ENCODE results near the gene TMA7. TPM values are rescaled to one million over a fixed set of nuclear protein-coding genes. Genes with fewer than 3 reads are reported as not detected.

Gene TMA7
- total and polyA plus RNA-seq, 2 donors (not counting 3 experiments of a cell fraction or from before 2014, with no cell fraction given): 137 to 306 TPM

DNA sequence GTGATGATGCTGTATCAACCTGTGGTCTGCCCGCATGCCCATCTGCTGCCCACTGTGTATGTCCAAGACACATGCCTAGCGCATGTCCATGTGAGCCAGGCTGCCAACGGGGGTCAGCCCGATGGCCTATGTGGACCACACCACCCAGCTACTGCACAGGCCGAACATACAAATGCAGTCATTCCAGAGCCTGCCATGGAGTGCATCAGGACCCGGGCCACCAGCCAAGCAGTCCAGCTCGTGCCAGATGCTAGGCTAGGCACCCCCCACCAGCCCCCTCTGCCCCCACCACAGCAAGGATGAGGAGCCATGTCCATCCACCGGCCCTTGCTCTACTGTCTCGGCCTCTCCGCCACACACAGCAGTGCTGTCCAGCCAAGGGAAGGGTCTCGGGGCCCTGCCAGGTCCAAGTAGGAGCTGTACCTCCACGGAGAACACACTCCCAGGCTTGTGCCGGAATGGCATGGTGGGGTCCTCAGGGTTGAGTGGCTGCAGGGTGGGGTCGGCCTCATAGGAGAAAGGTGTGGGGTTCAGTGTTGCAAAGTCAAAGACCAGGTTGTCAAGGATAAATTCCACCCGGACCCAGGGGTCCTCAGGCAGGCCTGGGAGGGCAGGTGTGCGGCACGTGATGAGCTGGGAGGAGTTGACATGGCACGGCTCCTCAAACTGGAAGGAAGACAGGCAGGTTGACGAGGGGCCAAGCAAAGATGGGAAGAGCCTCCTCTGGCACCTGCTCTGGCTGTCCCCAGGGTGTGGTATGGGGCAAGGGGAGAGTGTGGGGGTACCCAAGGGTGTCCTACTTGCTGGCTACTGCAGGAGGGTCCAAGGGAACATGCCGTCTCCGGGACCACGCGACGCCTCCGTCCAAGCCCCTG lies 25.4 kb upstream of the TMA7 start:
- DNase-seq (ENCODE audit: low read depth, low spot score): no peak
- no peak overlapping the region for H3K27ac ChIP-seq (ENCODE audit: insufficient read depth, low read depth, low read length)
- POLR2A ChIA-PET: no interaction called here
- H3K9me1 ChIP-seq (replicated peaks; ENCODE audit: control insufficient read depth, extremely low read depth, insufficient read depth, low read length): no peaks in the 10 kb centered on the region
- no peak overlapping the region for H3K4me3 ChIP-seq (replicated peaks in 1 of 3; ENCODE audit: insufficient read depth in 1 of 3, low read depth in 1 of 3, low read length in 3 of 3)
- no peak overlapping the region for H3K4me2 ChIP-seq (ENCODE audit: insufficient read depth, low read length)
- no peak for FAIRE-seq
- H4K20me1 ChIP-seq (replicated peaks; ENCODE audit: control insufficient read depth, extremely low read depth, insufficient read depth, low read length): no peaks in the 10 kb centered on the region
- H3K4me1 ChIP-seq (ENCODE audit: control insufficient read depth, extremely low read depth, insufficient read depth, low read length): no peaks in the 10 kb centered on the region
- H3K36me3 ChIP-seq (ENCODE audit: control insufficient read depth in 2 of 2, extremely low read depth in 1 of 2, insufficient read depth in 2 of 2, low read length in 2 of 2): peaks cover 0 to 35% of the 10 kb centered on the region in 2 experiments
- H3K79me2 ChIP-seq (ENCODE audit: control insufficient read depth, insufficient read depth, low read length): no peaks in the 10 kb centered on the region
- CTCF ChIA-PET: interaction anchor here (4.0 to 4.3 kb wide), 2 partner anchors 14 to 21 kb away, joined by 12 to 46 read pairs; no protein-coding TSS in a partner anchor
- H3K9me3 ChIP-seq (replicated peaks; ENCODE audit: control insufficient read depth, insufficient read depth, low read length): no peaks in the 10 kb centered on the region
- BruUV-seq (replicated peaks): no TSS peak
- intact Hi-C loops (cut with micrococcal nuclease) (no loop called here), dilution Hi-C loops (cut with MboI; ENCODE audit: extremely low pct_ligation_motif_present, low sequenced_read_pairs) (no loop called here)
- H2AFZ ChIP-seq (ENCODE audit: low read depth, low read length): no peak overlapping the region
- no peak for TF ChIP-seq EZH2 (IDR thresholded peaks at IDR 0.05; ENCODE audit: borderline replicate concordance, low read depth, low read length, severe bottlenecking)
- no peak for TF ChIP-seq POLR2A (IDR thresholded peaks at IDR 0.05; ENCODE audit: low read depth, low read length)
- no peak for TF ChIP-seq POLR2AphosphoS5 (IDR thresholded peaks at IDR 0.05; ENCODE audit: insufficient read depth, low read depth, low read length)
- TF ChIP-seq JUN (IDR thresholded peaks at IDR 0.05; ENCODE audit: borderline replicate concordance, insufficient read depth, insufficient read length, low read depth): no peak
- TF ChIP-seq GATA2 (IDR thresholded peaks at IDR 0.05; ENCODE audit: insufficient read depth, insufficient read length, low read depth, low read length): no peak
- TF ChIP-seq, protein P1, sequence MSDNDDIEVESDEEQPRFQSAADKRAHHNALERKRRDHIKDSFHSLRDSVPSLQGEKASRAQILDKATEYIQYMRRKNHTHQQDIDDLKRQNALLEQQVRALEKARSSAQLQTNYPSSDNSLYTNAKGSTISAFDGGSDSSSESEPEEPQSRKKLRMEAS (IDR thresholded peaks at IDR 0.05; ENCODE audit: insufficient read depth, insufficient read length): no peak
- TF ChIP-seq MYC (IDR thresholded peaks at IDR 0.05; ENCODE audit: low read depth, low read length): no peak
- TF ChIP-seq FOS (IDR thresholded peaks at IDR 0.05; ENCODE audit: borderline replicate concordance, insufficient read depth, low read length): no peak
- TF ChIP-seq, protein P2, sequence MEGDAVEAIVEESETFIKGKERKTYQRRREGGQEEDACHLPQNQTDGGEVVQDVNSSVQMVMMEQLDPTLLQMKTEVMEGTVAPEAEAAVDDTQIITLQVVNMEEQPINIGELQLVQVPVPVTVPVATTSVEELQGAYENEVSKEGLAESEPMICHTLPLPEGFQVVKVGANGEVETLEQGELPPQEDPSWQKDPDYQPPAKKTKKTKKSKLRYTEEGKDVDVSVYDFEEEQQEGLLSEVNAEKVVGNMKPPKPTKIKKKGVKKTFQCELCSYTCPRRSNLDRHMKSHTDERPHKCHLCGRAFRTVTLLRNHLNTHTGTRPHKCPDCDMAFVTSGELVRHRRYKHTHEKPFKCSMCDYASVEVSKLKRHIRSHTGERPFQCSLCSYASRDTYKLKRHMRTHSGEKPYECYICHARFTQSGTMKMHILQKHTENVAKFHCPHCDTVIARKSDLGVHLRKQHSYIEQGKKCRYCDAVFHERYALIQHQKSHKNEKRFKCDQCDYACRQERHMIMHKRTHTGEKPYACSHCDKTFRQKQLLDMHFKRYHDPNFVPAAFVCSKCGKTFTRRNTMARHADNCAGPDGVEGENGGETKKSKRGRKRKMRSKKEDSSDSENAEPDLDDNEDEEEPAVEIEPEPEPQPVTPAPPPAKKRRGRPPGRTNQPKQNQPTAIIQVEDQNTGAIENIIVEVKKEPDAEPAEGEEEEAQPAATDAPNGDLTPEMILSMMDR (IDR thresholded peaks at IDR 0.05; ENCODE audit: extremely low read depth in 1 of 2, insufficient read depth in 1 of 2, low read depth in 1 of 2, low read length in 2 of 2): no peak
- H3K9ac ChIP-seq (replicated peaks; ENCODE audit: extremely low read depth, insufficient read depth, low read length): no peak overlapping the region
- no peaks in the 10 kb centered on the region for H3K27me3 ChIP-seq (ENCODE audit: control insufficient read depth in 2 of 2, insufficient read depth in 2 of 2, low read length in 2 of 2)

Measured in endothelial cell of umbilical vein (primary cell).